MV-4-11 (cell line): ENCODE data around the gene ATP11A.

Experiments used
- DNase-seq: peaks from one replicate; lab custom pipeline; 2025; lab: John Stamatoyannopoulos, UW

The ATP11A gene

GRCh38 chr13:112821340-112822055 is 131.7 kb downstream of the ATP11A start:
- no peak for DNase-seq

- DNase-seq, result no peak
Observed at GRCh38 chr13:112822851-112823250, 133.0 kb downstream of the ATP11A start.

GRCh38 chr13:112824429-112824828 is 134.6 kb downstream of the ATP11A start:
- no peak for DNase-seq

DNA sequence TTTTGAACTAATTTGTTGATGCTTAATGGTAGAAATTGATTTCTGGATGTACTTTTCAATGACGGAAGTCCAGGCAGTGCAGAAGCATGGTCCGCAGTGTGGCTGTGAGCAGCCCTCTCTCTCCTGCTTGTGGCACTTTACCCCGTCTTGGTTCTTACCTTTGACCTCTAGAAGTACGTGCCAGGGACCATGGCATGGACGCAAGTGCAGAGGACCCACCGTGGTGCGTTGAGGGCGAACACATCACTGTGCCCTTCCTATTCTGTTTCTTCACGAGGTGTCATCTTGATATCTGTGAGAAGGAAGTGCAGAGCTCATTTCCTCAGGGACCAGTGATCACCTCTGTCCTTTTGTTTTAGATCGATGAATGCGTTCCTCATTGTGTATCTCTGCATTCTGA is 135.2 kb downstream of the ATP11A start:
- DNase-seq, result no peak

GRCh38 chr13:112825875-112826274 is 136.0 kb downstream of the ATP11A start:
- DNase-seq, result no peak

DNA sequence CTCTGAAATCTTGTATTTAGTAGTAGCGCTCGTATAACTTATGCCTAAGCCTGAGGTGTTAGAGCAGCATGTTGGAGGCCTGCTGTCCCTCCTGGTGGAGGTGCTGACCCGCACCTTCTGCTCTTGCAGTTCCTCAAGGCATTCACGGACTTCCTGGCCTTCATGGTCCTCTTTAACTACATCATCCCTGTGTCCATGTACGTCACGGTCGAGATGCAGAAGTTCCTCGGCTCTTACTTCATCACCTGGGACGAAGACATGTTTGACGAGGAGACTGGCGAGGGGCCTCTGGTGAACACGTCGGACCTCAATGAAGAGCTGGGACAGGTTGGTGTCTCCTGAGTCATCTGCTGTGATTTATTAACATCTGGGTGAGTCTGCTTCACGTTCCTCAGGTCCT is 136.7 kb downstream of the ATP11A start:
- DNase-seq, result no peak

GRCh38 chr13:112828082-112828699 is 138.4 kb downstream of the ATP11A start:
- no peak for DNase-seq

GRCh38 chr13:112828756-112829155 is 138.9 kb downstream of the ATP11A start:
- no peak for DNase-seq

DNA sequence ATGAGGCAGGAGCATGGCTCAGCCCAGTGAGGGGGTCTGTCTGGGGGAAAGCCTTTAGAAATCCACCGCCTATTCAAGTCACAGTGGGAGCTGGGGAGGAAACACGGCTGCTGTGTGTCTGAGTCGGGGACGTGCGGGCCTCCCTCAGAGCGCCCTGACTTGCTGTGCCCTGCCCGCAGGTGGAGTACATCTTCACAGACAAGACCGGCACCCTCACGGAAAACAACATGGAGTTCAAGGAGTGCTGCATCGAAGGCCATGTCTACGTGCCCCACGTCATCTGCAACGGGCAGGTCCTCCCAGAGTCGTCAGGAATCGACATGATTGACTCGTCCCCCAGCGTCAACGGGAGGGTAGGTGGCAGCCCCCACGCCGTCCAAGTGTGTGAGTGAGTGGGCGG is 141.4 kb downstream of the ATP11A start:
- DNase-seq, result no peak

DNA sequence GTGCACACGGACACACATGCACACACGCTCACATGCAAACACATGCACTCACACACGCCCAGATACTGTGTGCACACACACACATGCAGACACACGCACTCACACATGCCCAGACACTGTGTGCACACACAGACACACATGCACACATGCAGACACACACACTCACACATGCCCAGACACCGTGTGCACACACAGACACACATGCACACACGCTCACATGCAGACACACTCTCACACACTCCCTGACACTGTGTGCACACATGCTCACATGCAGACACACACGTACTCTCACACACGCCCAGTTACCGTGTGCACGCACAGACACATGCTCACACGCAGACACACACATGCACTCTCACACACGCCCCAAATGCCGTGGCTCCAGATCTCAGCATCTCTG is 142.0 kb downstream of the ATP11A start:
- DNase-seq, result no peak

DNA sequence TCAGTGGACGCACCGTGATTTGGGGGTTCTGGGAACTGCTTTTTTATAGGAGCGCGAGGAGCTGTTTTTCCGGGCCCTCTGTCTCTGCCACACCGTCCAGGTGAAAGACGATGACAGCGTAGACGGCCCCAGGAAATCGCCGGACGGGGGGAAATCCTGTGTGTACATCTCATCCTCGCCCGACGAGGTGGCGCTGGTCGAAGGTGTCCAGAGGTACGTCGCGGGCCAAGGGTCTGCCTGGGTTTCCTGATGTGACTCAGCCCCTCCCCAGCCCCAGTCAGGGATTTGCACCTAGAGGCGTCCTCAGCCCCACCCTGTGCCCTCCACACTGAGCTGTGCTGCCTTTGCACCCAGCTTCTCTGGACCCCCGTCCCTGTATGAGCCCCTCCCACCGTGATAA is 143.0 kb downstream of the ATP11A start:
- DNase-seq, result no peak

- no peak for DNase-seq
Observed at GRCh38 chr13:112833551-112834257, 143.9 kb downstream of the ATP11A start.

DNA sequence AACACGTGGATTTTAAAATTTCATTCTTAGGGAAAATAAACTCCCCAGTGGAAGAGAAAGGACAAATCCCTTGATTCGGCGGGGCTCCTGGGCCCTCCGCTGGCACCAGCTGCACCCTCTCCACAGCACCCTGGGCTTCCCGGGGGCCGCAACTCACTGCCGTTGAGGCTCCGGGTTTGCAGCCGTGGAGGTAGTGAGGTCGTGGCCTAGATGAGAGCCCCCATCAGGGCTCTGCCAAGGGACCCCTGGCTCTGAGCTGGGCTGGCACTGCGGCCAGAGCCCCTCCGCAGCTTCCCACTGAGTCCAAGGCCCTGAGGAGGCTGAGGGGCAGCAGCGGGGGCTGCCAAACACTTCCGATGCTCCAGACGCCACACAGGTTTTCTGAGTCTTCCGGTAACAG is 145.5 kb downstream of the ATP11A start:
- no peak for DNase-seq

DNA sequence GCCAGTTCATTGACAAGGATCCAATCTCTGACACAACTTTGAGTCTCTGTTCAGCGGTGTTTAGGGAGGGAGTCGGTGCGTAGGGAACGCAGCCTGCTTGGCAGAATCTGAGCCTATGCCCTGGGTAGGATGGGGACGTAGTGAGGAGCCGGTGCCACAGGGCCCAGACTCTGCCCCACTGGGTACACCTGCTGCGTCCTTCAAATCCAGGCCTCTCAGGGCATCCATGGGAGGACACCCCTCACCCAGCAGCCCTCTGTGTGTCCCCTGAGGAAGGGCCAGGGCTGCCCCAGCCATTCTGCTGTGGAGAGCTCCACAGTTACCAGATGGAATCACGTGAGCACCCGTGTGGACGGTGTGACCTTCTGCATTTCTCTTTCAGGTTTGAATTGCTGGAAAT is 146.0 kb downstream of the ATP11A start:
- no peak for DNase-seq

DNA sequence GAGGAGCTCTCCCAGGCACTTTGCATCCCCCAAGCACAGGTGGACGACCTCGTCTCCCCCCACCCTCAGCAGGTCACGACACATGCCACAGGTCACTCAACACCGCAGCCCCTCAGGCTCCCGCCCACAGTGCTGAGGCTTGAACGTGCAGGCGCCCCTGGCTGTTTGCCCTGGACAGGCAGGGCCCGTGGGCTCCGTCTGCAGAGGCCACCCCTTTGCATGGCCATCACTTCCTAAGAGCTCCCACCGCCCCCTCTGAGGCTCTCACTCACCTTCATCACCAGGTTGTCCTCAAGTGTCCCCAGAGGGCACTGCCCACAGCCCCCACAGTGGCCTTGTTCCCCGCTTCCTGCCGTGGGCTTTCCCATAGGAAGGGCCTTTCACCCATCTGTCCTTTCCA is 147.1 kb downstream of the ATP11A start:
- no peak for DNase-seq

GRCh38 chr13:112837371-112838037 is 147.7 kb downstream of the ATP11A start:
- no peak for DNase-seq

DNA sequence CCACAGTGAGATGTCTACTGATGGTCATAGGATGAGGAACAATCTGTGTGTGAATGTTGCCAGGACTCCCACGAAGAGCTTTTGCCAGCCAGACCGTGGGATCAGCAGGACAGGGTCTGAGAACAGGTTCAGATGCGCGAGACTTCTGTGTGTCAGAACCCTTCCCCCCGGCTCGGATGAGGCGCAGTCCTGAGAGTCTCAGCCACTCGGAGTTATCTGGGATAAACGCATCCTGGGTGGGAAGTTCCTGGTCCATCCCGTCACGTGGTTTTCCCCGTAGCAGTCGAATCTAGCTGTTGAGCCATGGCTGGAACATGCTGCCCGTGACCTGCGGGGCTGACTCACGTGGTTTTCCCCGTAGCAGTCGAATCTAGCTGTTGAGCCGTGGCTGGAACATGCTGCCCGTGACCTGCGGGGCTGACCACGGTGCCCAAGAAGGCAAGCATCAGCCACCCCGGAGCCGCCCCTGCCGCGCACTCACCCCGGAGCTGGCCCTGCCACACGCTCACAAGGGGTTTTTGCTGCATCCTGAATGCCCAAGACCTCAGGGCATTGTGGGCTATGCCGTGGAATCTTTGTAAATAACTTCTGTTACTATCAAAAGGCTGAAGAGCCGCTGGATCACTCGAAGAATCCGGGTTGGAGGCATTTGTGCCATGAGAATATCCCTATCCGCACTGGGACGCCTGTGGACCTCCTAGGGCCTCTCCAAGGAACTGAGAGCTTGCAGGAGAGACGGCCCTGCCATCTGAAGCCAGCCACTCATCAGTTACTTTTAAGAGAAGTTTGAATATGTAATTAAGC is 148.4 kb downstream of the ATP11A start:
- no peak for DNase-seq

- no peak for DNase-seq
Observed at GRCh38 chr13:112838842-112839117, 148.9 kb downstream of the ATP11A start.

- DNase-seq, result no peak
Observed at GRCh38 chr13:112839356-112840105, 149.7 kb downstream of the ATP11A start.

DNA sequence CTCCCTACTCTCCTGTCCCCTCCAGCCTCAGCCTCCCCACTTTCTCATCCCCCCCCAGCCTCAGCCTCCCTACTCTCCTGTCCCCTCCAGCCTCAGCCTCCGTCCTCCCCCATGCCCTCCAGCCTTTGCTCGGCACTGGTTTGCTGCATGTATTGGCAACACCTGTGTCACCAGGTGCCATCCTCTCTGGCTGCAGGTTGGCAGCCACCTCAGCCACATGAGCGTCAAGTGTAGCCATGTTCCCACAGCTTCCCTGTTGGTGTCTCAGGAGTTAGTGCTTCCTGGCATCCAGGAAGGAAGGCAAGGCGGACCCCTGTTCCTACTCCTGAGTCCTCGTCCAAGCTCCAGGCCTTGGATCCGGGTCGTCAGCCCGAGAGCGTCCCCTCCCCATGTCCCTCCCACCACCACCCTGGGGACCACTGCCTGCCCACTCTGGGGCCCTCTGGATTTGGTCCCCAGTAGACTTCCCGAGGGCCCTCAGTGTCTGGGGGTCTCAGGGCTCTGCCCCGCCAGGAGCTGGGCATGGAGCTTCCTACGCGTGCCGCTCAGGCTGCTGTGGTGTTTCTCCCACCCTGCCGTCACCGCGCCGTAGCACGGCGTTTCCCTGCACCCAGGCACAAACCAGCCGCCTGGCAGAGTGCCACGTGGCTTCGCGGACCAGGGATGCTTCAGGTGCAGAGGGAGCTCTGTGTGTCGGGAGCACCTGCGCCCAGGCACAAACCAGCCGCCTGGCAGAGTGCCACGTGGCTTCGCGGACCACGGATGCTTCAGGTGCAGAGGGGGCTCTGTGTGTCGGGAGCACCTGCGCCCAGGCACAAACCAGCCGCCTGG is 150.8 kb downstream of the ATP11A start:
- DNase-seq, result no peak
